ENCODE data around the gene MPIG6B.

Gene MPIG6B, protein sequence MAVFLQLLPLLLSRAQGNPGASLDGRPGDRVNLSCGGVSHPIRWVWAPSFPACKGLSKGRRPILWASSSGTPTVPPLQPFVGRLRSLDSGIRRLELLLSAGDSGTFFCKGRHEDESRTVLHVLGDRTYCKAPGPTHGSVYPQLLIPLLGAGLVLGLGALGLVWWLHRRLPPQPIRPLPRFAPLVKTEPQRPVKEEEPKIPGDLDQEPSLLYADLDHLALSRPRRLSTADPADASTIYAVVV
- 0 to 0.13 (median 0) reads per million in 18 experiments for total RNA-seq

DNA sequence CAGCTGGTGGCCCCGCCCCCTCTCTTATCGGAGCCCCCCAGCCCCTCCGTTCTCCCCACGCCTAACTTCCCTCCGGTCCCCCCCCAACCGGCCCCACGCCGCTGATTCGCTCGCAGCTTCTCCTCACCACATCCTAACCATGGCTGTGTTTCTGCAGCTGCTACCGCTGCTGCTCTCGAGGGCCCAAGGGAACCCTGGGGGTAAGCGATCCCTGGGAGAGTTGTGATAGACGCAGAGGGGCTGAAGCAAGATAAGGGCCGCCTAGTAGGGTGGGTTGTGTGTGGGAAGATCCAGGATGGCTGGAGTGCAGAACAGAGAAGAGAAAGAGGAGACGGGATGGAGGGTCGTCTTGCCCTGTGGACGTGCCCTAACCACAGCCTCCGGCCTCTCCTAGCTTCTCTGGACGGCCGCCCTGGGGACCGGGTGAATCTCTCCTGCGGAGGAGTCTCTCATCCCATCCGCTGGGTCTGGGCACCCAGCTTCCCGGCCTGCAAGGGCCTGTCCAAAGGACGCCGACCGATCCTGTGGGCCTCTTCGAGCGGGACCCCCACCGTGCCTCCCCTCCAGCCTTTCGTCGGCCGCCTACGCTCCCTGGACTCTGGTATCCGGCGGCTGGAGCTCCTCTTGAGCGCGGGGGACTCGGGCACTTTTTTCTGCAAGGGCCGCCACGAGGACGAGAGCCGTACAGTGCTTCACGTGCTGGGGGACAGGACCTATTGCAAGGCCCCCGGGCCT lies at the start of gene MPIG6B:
TSS of gene MPIG6B (plus strand) at position 129 of the 735 bp plus-strand sequence. CDS start at position 140, 11 bp downstream.
- no peak for DNase-seq

DNA sequence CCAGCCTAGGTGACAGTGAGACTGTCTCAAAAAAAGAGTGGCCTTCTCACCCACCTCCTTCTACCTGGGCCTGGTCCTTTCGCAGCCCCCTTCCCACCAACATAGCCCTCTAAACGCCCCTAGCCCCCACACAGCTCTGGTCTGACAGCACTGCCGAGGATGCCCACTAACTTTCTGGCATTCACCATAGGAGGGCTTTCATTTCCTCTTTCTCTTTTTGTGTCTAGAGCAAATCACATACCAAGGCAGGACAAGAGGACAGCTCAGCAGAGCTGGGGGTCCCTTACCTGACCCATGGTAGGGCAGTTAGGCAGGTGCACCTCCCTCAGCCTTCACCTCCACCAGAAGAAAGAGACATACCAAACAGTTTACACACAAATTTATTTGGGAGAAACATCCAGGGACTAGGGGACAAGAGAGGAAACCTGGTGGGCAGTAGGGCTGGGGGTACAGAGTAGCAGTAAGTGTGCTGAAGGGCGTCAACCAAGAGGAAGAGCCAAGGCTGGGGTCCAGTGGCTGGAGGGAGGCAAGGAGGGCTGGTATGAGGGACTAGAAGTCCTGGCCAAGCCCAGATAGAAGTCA lies 46.8 kb upstream of the MPIG6B start:
- DNase-seq = no peak

- no peak for DNase-seq
Observed at GRCh38 chr6:31676904-31677303, 46.3 kb upstream of the MPIG6B start.

DNA sequence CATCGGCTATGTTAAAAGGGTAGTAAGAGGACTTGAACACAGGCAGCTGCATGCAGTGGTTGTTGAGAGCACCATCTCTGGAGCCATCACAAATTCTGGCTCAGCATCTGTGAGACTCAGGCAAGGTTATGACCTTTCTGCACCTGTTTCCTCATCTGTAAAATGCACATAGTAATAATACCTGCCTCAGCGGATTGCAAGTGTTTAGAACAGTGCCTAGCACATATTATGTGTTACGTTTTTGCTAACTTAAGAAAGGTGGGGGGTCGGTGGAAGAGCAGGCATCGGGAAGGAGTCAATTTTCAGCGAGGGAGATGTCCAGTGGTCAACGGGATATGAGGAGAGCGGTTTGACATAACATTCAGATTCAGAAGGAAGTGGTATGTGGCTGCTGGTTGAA lies 45.2 kb upstream of the MPIG6B start:
- no peak for DNase-seq

DNA sequence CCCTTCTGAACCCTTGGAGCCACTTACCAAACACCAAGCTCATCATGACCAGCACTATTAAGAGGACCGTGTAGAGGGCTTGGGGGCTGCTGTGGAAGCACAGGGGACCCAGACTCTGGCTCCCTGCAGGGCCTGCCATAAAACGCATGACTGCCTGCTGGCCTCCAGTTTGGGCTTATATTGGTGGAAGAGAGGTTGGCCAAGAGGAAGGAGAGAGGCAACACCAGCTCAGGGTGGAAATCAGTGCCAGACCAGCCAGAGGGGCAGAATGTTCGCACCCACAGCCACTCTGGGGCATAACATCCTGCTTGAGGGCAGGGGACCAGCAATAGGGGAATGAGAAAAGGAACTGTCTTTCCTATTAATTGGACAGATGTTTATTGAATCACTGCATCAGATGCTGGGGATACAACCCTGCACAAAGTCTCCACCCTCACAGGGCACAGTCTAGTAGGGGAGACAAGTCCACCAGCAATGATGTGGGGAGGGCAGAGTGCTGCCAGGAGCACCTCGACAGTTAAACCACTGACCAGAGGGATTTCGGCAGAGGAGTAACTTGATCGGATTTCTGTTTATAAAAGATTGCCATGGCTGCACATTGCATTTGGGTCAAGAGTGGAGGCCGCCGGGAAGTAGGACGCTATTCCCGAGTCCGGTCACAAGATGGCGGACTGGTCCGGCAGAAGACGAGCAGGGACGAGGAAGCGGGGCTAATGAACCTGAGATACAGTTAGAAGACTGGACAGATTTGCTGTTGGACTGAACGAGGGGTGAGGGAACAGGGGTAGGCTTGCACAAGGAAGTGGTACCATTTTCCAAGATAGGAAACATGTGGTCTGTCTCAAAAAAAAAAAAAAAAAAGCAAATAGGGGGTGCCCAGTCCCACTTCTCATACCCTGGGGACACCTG lies 42.7 kb upstream of the MPIG6B start, which contains the start of gene LY6G5C:
TSS of gene LY6G5C (minus strand) at position 842 of the 909 bp plus-strand sequence. CDS start at position 148, 694 bp downstream.
- peak; percentile 73 to 77 for DNase-seq

- peak; percentile 40 to 47 for DNase-seq
Observed at GRCh38 chr6:31681135-31681671, 42.0 kb upstream of the MPIG6B start.

DNA sequence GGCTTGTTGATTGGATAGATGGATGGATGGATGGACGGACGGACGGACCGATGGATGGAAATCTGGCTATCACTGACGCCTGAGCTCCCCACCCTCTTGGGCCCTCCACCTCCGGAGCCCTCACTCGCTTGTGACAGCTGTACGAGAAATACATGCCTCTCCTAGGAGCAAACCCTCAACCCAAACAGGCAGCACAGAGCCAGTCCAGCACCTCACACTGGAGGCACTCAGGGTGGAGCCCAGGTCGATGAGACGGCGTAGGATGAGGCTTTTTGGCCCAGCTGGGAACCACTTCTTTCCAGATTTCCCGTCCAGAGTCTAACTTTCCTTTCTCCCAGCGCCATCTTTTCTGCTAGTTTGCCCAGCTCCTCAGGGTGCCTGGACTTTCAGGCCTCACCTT lies 39.6 kb upstream of the MPIG6B start:
- no peak for DNase-seq

DNA sequence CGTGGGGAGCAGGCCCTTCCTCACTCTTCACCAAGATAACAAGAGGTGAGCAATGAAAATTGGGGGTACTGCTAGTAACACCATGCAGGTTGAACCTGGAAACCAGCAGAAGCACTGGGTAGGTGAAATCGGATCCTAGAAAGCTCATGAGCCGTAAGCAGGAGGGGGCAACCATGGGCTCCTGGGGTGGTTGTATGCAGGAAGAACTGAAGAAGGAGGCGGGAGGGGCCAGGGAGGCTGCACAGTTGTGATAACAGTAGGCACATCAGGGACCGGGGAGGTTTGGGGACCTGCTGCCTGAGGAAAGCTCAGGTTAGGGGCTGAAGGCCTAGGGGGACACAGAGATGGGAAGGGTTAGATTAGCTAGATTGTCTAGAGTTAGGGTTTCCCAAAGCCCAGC lies 36.7 kb upstream of the MPIG6B start:
- DNase-seq = no peak

GRCh38 chr6:31687321-31687720 lies 35.9 kb upstream of the MPIG6B start:
- no peak for DNase-seq

GRCh38 chr6:31687860-31688693 lies 35.1 kb upstream of the MPIG6B start:
- no peak for DNase-seq

DNA sequence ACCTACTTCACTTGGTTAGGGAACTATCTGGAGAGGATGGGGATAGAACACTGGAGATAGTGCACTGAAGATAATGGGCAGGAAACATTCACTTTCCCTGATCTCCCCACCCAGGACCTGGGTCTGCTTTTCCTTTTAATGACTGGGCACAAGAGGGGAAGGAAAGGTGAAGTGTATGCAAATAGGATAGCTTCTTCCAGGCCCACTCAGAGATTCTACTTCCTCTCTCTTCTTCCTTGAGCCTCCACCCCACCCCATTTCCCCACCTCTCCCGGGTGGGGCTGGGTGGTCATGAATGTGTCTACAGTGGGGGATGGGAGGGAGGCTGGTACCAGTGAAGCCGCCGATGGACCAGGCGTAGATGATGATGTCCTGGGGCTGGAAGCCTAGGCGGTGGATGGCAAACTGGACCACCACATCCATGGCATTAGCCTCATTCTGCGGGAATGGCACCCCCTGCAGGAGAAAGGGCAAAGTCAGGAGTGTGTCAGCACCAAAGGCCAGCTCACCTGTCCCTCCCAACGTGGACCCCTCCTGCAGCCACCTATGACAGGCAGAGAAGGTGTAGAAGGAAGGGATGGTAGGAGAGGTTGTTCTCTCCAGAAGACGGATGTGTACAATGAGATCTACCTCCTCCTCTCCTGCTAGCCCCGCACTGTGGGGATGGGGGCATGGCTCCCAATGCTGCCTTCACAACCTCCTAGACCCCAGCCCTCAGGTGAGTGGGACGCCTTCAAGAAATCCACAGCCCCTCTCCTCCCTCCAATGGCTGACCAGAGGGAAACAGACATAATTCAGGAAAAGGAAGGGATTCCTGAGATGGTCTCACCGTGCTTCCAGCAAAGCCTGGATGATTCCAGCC lies 33.7 kb upstream of the MPIG6B start:
- no peak for DNase-seq

GRCh38 chr6:31690231-31691077 lies 32.7 kb upstream of the MPIG6B start:
- DNase-seq = peak in 1 of 2 donors; percentile 21

DNA sequence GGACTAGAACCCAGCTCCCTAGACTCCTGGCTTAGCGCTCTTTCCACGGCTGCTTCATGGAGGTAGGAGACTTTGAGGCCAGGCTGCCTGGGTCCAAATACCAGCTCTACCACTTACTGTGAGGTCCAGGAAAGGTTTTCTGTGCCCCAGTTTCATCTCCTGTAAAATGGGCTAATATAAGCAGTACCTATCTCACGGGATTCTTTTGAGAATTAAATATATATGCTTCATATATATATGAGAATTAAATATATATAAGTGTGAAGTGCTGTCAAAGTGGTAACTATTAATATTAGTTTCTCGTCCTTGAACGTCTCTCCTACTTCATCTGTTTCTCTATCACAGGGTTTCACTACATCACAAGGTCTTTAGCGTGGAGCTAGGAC lies 32.1 kb upstream of the MPIG6B start:
- DNase-seq = no peak

GRCh38 chr6:31691564-31692108 lies 31.5 kb upstream of the MPIG6B start:
- DNase-seq = no peak

DNA sequence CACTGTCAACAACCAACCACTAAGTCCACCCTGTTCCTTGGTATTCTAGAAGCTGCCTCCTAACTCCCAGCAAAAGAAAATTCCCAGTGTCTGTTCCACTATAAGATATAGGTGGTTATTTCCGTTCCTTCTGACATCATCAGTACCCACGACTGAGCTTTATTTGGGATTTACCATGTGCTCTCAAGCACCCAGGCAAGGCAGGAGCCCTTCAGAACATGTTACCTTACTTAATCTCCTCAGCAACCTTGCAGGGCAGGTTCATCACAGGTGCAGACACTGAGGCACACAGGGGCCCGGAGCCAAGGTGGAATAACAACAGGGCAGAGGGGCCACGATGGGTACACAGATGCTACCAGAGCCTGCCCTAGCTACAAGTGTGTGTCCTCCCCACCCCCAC lies 30.8 kb upstream of the MPIG6B start:
- no peak for DNase-seq

DNA sequence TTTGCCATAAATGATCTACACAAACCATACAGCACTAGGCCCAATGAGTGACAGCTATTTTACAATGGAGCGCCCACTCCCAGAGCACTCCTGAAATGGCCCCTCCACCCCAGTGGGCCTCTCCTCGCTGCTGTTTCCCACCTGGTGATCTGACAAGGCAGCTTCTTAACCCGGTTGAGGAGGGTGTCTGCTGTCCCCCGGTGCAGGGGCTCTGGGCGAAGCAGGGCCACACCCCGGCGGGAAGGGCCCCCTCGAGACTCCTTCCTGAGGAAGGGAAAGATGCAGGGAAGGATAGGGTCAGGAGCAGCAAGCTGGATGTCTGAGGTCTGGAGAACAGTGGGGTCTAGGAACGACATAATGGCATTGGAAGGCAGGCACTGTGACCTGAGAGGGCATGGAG lies 30.3 kb upstream of the MPIG6B start:
- no peak for DNase-seq

DNA sequence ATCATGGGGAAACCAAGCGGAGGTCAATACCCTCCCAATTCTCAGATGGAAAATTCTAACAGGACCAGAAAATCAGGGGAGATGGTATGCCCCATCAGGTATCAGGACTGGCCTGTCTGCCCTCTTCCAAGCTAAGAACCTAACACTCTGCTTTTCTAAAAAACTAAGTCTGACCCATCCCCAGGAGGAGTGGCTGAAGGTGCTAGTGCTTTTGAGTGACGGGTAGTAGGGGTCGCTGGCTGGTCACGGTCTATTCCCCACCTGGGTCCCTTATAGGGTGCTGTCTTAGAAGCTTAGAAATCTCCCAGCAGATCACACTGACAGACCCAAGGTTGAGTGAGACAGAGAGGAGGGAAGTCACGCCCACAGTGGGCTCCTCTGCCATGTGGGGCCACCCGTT lies 29.6 kb upstream of the MPIG6B start:
- peak in 1 of 2 donors; percentile 29 for DNase-seq

DNA sequence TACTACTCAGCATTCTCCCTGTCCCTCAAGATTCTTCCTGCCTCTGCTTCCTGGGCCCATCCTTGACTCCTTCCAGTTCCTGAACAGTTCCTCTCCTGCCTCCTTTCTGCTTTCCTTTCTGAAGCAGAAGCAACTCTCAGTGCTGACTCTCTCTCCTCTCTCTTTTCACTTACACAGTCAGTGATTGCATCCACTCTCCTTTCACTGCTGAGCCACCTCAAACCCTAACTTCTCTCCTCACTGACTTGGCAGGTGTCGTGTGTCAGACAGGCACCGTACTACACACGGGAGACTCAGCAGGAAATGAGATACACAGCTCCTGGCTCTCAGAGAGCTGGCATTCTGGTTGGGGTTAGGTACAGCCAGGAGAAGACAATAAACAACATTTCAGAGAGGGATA lies 25.6 kb upstream of the MPIG6B start:
- DNase-seq = no peak

GRCh38 chr6:31700740-31701401 lies 22.3 kb upstream of the MPIG6B start:
- no peak for DNase-seq
